Measurements from ENCODE around the gene PCYT2. TPM values are rescaled to one million over a fixed set of nuclear protein-coding genes. Genes with fewer than 3 reads are reported as not detected.

PCYT2 gene
- total and polyA plus RNA-seq, 9 of the 15 experiments (the other 6 are each of a cell fraction or from before 2014, with no cell fraction given) = 0.92 to 134 (median 82.5) TPM

GRCh38 chr17:81867170-81867990 lies 43.8 kb downstream of the PCYT2 start:
- no peaks in the 10 kb centered on the region for H3K9me1 ChIP-seq (ENCODE audit: control insufficient read depth, insufficient read depth, low read length)
- POLR2A ChIA-PET = interaction anchor here (0.7 to 1.9 kb wide), 11 partner anchors 12 to 152 kb away, joined by 3 to 8 read pairs (median 3); no protein-coding TSS in a partner anchor
- in situ Hi-C loops (cut with MboI) (no loop called here), intact Hi-C loops (cut with micrococcal nuclease) (no loop called here)
- CTCF ChIA-PET (ENCODE audit: low intra/inter-chr PET ratio) = no interaction called here
- peak; percentile 13 for ATAC-seq
- peaks cover 41% of the 10 kb centered on the region for H4K20me1 ChIP-seq (replicated peaks; ENCODE audit: control insufficient read depth, insufficient read depth, low read length)
- H2AFZ ChIP-seq (ENCODE audit: low read depth, low read length) = no peak overlapping the region
- no TSS peak for BruUV-seq (replicated peaks)
- no peaks in the 10 kb centered on the region for H3K27me3 ChIP-seq (ENCODE audit: control insufficient read depth in 2 of 2, insufficient read depth in 2 of 2, low read length in 2 of 2)
- H3K4me2 ChIP-seq (ENCODE audit: insufficient read depth, low read length) = no peak overlapping the region
- 48% methylated on average over 19 of the region's 23 CpGs for WGBS (ENCODE audit: insufficient coverage, low coverage, missing lambda C conversion rate)
- DNase-seq (ENCODE audit: extremely low read depth in 1 of 4, low spot score in 3 of 4) = peak in 1 of 4 experiments; percentile 68
- no peak overlapping the region for H3K4me3 ChIP-seq
- peaks cover 35 to 84% of the 10 kb centered on the region in 2 experiments for H3K4me1 ChIP-seq (replicated peaks in 1 of 2; ENCODE audit: control insufficient read depth in 2 of 2, insufficient read depth in 2 of 2, low read length in 2 of 2)
- FAIRE-seq = peak; percentile 48
- H3K79me2 ChIP-seq (ENCODE audit: control insufficient read depth, insufficient read depth, low read length) = peaks cover 68% of the 10 kb centered on the region
- H3K27ac ChIP-seq (ENCODE audit: extremely low read depth, low read depth, low read length) = peak overlapping the region; percentile 93; the same call in 1 of the 3 replicates
- peaks cover 65% of the 10 kb centered on the region for H3K36me3 ChIP-seq (ENCODE audit: control insufficient read depth, insufficient read depth, low read length)
- peak overlapping the region; percentile 44 to 91; a peak in 3 of 4 replicates for H3K9ac ChIP-seq (ENCODE audit: insufficient read depth in 1 of 2, low read depth in 2 of 2, low read length in 2 of 2)
- no peaks in the 10 kb centered on the region for H3K9me3 ChIP-seq (replicated peaks; ENCODE audit: control insufficient read depth, insufficient read depth, low read depth, low read length)
- TF ChIP-seq TCF7L2 (IDR thresholded peaks at IDR 0.05; ENCODE audit: low read depth, low read length) = no peak
- no peak for TF ChIP-seq DEAF1 (CRISPR knock-in tag; IDR thresholded peaks at IDR 0.05)
- no peak for TF ChIP-seq ZNF274 (IDR thresholded peaks at IDR 0.05; ENCODE audit: borderline replicate concordance, low read depth, low read length)
- no peak for TF ChIP-seq PYGO2 (tag; IDR thresholded peaks at IDR 0.05)
- no peak for TF ChIP-seq ZNF76 (CRISPR knock-in tag; IDR thresholded peaks at IDR 0.05; ENCODE audit: borderline replicate concordance)
- no peak for TF ChIP-seq IRF1 (CRISPR knock-in tag; IDR thresholded peaks at IDR 0.05; ENCODE audit: borderline replicate concordance)
- no peak for TF ChIP-seq POU5F1 (IDR thresholded peaks at IDR 0.05; ENCODE audit: borderline replicate concordance, low read depth, low read length, partially characterized antibody)
- TF ChIP-seq ZNF384 (IDR thresholded peaks at IDR 0.05; ENCODE audit: low read depth, low read length) = no peak
- no peak for TF ChIP-seq MCM5 (IDR thresholded peaks at IDR 0.05; ENCODE audit: low read depth)
- TF ChIP-seq SOX6 (IDR thresholded peaks at IDR 0.05) = no peak
- TF ChIP-seq SMAD2 (IDR thresholded peaks at IDR 0.05; ENCODE audit: low read depth, low read length) = no peak
- TF ChIP-seq RAD21 (CRISPR knock-in tag; conservative IDR thresholded peaks at IDR 0.05 in 1 of 2, IDR thresholded peaks at IDR 0.05 in 1 of 2) = no peak
- TF ChIP-seq STAG1 (CRISPR knock-in tag; IDR thresholded peaks at IDR 0.05; ENCODE audit: borderline replicate concordance) = no peak
- TF ChIP-seq ZNF592 (IDR thresholded peaks at IDR 0.05) = no peak
